DND-41 (cell line): ENCODE measurements around the gene PRKCB.

Source experiments
- ATAC-seq: fragments of 200-7000 bp; cut with Tn5 transposase; 3 replicates; pipeline ENCODE4 v1.9.1; 2021; ENCODE audit warnings: low read depth; ENCODE audit not compliant: insufficient read depth
- DNase-seq: peaks from one replicate; pipeline ENCODE4 v3.0.0-alpha.2; 2020
- H2AFZ ChIP-seq: 2 replicates; pipeline ENCODE4 v1.6.0; 2012; ENCODE audit warnings: low read depth, low read length
- H3K27ac ChIP-seq: 2 replicates; pipeline ENCODE4 v1.5.1; 2012; ENCODE audit warnings: low read length, inconsistent platforms
- H3K27me3 ChIP-seq: fragments of 200-600 bp; sonication (generic); 2 replicates; pipeline ENCODE4 v1.6.0; 2012; ENCODE audit warnings: low read length, mild to moderate bottlenecking, inconsistent platforms; ENCODE audit not compliant: insufficient read depth, poor library complexity
- H3K36me3 ChIP-seq: 2 replicates; pipeline ENCODE4 v1.5.1; 2012; ENCODE audit warnings: low read length, inconsistent platforms; ENCODE audit not compliant: insufficient read depth
- H3K4me1 ChIP-seq: 2 replicates; pipeline ENCODE4 v1.5.1; 2012; ENCODE audit warnings: mild to moderate bottlenecking, low read length; ENCODE audit not compliant: insufficient read depth
- H3K4me2 ChIP-seq: 2 replicates; pipeline ENCODE4 v1.6.0; 2012; ENCODE audit warnings: mild to moderate bottlenecking, moderate library complexity, low read length, inconsistent platforms; ENCODE audit not compliant: insufficient read depth
- H3K4me3 ChIP-seq, 2 experiments: fragments of 200-600 bp in 1 of 2; shearing (Covaris generic) in 1 of 2; 2 replicates each; pipeline ENCODE4 v1.5.1; 2012 to 2016; ENCODE audit warnings: inconsistent platforms in 2 of 2, low read length in 2 of 2, mild to moderate bottlenecking in 2 of 2, low read depth in 1 of 2, moderate library complexity in 1 of 2
- H3K79me2 ChIP-seq: 2 replicates; pipeline ENCODE4 v1.6.0; 2012; ENCODE audit warnings: low read length, inconsistent platforms; ENCODE audit not compliant: insufficient read depth
- H3K9ac ChIP-seq: 2 replicates; pipeline ENCODE4 v1.6.0; 2012; ENCODE audit warnings: low read depth, mild to moderate bottlenecking, inconsistent platforms, low read length, moderate library complexity
- H3K9me3 ChIP-seq: 2 replicates; pipeline ENCODE4 v1.5.1; 2012; ENCODE audit warnings: low read length, moderate library complexity, mild to moderate bottlenecking, inconsistent platforms; ENCODE audit not compliant: insufficient read depth, severe bottlenecking
- H4K20me1 ChIP-seq: 2 replicates; pipeline ENCODE4 v1.6.0; 2012; ENCODE audit warnings: low read length; ENCODE audit not compliant: insufficient read depth
- EZH2 ChIP-seq: IDR thresholded peaks from 3 replicates; pipeline ENCODE4 v1.6.1; 2012; ENCODE audit warnings: borderline replicate concordance, low read depth, mild to moderate bottlenecking, moderate library complexity, low read length, inconsistent platforms; ENCODE audit not compliant: severe bottlenecking
- TF ChIP-seq, protein P1 (sequence below): IDR thresholded peaks from 2 replicates; pipeline ENCODE4 v1.5.1; 2012; ENCODE audit warnings: borderline replicate concordance, low read length, moderate library complexity, mild to moderate bottlenecking; ENCODE audit not compliant: poor library complexity, severe bottlenecking; ENCODE audit errors: extremely low read depth

PRKCB gene

DNA sequence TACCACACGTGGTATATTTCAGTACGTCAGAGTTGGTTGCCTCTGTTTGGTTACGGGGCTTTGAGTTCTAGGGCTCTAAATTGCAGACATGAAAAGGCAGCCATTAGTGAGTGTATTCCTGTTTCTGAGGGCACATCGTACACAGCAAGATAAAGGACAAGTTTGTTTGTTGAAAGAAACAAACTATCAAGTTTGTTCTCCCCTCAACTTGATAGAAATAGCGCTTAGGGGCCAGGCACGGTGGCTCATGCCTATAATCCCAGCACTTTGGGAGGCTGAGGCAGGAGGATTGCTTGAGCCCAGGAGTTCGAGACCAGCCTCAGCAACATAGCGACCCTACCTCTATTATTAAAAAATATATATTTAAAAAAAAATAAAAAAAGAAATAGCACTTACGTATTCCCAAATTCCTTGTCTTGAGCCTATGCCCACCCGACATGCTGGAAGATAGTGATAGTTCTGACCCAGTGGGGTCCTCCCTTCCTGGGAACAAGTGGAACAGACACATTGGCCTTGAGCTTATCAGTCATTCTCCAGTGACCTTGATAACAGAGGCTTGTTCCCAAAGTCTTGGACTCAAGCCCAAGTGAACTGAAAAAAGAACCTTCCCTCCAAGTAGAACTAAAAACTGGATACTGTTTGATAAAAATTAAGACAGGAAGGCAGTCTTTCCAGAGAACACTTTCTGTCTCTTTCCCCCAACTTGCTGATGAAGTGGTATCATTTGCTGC, 280.4 kb downstream of the PRKCB start:
- no peak overlapping the region for H3K9ac ChIP-seq
- H3K27ac ChIP-seq: no peak overlapping the region
- H3K9me3 ChIP-seq: no peaks in the 10 kb centered on the region
- no peaks in the 10 kb centered on the region for H4K20me1 ChIP-seq
- DNase-seq: no peak
- TF ChIP-seq EZH2: no peak
- H3K36me3 ChIP-seq: peaks cover 11% of the 10 kb centered on the region; the same call in 1 of the 2 replicates
- H3K4me2 ChIP-seq: no peak overlapping the region
- no peak for ATAC-seq
- H3K27me3 ChIP-seq: no peaks in the 10 kb centered on the region
- H2AFZ ChIP-seq: no peak overlapping the region
- no peaks in the 10 kb centered on the region for H3K4me1 ChIP-seq
- H3K4me3 ChIP-seq: no peak overlapping the region
- no peaks in the 10 kb centered on the region for H3K79me2 ChIP-seq

DNA sequence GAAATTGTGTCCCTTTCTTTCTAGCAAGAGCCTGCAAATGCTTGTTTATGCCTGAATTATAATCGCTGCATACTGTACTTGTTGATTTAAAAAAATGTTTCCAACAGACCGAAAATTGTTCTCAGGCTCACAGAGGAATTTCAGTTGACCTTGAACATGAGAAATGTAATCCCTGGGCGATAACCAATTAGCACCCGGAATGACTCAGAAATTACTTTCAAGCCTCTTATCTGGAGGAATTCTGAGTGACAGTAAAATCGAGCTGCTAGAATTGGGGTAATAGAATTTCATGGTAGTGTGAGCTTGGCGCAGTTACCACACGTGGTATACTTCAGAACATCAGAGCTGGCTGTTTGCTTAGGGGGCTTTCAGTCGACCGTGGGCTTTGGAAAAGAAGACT, 281.2 kb downstream of the PRKCB start:
- H3K4me1 ChIP-seq: no peaks in the 10 kb centered on the region
- no peak for ATAC-seq
- H3K27ac ChIP-seq: no peak overlapping the region
- no peaks in the 10 kb centered on the region for H3K9me3 ChIP-seq
- no peaks in the 10 kb centered on the region for H4K20me1 ChIP-seq
- H3K9ac ChIP-seq: no peak overlapping the region
- no peak overlapping the region for H3K4me2 ChIP-seq
- no peak overlapping the region for H2AFZ ChIP-seq
- no peaks in the 10 kb centered on the region for H3K27me3 ChIP-seq
- no peak overlapping the region for H3K4me3 ChIP-seq
- H3K79me2 ChIP-seq: no peaks in the 10 kb centered on the region
- TF ChIP-seq EZH2: no peak
- TF ChIP-seq, protein P1, sequence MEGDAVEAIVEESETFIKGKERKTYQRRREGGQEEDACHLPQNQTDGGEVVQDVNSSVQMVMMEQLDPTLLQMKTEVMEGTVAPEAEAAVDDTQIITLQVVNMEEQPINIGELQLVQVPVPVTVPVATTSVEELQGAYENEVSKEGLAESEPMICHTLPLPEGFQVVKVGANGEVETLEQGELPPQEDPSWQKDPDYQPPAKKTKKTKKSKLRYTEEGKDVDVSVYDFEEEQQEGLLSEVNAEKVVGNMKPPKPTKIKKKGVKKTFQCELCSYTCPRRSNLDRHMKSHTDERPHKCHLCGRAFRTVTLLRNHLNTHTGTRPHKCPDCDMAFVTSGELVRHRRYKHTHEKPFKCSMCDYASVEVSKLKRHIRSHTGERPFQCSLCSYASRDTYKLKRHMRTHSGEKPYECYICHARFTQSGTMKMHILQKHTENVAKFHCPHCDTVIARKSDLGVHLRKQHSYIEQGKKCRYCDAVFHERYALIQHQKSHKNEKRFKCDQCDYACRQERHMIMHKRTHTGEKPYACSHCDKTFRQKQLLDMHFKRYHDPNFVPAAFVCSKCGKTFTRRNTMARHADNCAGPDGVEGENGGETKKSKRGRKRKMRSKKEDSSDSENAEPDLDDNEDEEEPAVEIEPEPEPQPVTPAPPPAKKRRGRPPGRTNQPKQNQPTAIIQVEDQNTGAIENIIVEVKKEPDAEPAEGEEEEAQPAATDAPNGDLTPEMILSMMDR: no peak
- peaks cover 11% of the 10 kb centered on the region; the same call in 1 of the 2 replicates for H3K36me3 ChIP-seq
- DNase-seq: no peak

DNA sequence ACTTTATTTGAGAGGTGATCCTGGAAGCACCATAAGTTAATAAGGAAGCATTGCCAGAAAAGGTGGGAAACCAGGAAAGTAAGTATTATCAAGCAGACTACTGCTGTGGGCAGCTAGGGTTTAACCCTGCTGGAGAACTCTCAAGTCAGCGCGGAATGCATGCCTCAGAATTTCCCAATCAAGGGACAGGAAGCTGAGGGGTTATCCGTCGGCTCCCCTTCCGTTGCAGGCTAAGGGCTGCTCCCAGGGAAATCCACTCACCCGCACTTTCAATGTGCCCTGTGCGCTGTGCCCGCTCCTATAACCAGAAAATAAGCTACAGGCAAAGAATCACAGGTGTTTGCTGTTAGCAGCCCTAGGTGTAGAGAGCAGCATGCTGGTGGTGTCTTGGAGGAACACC, 281.9 kb downstream of the PRKCB start:
- Histone ChIP-seq H3K4me3 (no peak overlapping the region), H3K4me2 (no peak overlapping the region), H3K79me2 (no peaks in the 10 kb centered on the region)

DNA sequence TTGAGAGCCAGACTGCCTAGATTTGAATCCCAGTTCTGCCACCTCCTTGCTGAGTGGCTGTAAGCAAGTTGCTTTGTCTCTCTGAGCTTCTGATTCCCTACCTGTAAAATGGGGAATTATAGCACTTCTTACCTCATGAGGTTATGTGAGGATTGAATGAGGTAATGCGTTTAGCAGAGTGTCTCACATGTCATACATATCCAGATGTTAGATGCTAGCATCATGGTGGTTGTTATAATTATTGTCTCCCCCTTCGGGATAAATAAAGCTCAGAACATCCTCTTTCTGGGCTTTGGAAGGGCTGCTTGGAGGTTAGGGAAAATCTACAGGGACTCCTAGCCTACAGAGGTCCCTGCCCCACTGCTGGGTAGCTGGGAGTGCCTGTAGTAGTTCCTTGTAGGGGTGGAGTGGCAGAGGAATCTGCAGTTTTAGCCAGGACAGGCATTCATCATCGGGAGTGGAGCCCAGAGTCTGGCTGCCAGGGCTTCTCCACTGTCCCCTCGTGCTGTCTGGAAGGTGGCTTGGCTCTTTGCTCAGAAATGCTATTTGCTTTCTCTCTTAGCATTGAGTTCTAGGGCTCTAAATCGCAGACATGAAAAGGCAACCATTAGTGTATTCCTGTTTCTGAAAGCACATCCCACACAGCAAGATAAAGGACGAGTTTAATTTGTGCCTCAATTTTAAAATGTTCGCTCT, 282.5 kb downstream of the PRKCB start:
- peaks cover 18% of the 10 kb centered on the region for H3K36me3 ChIP-seq
- H3K4me3 ChIP-seq: no peak overlapping the region
- H3K27me3 ChIP-seq: no peaks in the 10 kb centered on the region
- H3K4me2 ChIP-seq: no peak overlapping the region
- H4K20me1 ChIP-seq: no peaks in the 10 kb centered on the region
- H3K9me3 ChIP-seq: no peaks in the 10 kb centered on the region
- ATAC-seq (no peak), DNase-seq (no peak)
- H3K27ac ChIP-seq: no peak overlapping the region
- no peaks in the 10 kb centered on the region for H3K4me1 ChIP-seq
- no peak overlapping the region for H3K9ac ChIP-seq
- TF ChIP-seq, protein P1: no peak
- TF ChIP-seq EZH2: no peak
- no peaks in the 10 kb centered on the region for H3K79me2 ChIP-seq
- no peak overlapping the region for H2AFZ ChIP-seq

More for the DNA sequence above, 281.9 kb downstream of the PRKCB start:
- H3K36me3 ChIP-seq: peaks cover 13% of the 10 kb centered on the region; the same call in 1 of the 2 replicates
- H3K9me3 ChIP-seq: no peaks in the 10 kb centered on the region
- no peak overlapping the region for H3K9ac ChIP-seq
- DNase-seq (no peak), ATAC-seq (no peak)
- H3K4me1 ChIP-seq: no peaks in the 10 kb centered on the region
- no peaks in the 10 kb centered on the region for H4K20me1 ChIP-seq
- no peaks in the 10 kb centered on the region for H3K27me3 ChIP-seq
- no peak for TF ChIP-seq EZH2
- TF ChIP-seq, protein P1: no peak
- H3K27ac ChIP-seq: no peak overlapping the region
- H2AFZ ChIP-seq: no peak overlapping the region
